ENCODE results near the gene MLANA.

Gene MLANA

DNA sequence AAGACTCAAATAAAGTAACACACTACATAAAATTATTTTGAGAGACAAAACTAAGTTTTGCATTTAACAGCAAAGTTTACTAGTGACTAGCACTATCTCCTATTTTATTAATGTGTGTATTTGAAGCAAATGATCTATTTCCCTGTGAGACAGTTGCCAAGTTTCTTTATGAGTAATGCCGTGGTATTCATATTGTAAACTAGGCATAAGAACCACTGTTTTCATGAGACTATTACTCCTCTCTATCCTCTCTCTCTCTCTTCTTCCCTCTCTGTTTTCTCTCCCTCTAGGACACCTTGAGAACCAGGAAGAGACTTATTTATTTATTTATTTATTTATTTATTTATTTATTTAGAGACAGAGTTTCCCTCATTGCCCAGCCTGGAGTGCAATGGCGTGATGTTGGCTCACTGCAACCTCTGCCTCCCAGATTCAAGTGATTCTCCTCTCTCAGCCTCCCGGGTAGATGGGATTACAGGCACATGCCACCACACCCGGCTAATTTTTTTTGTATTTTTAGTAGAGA, 61.1 kb downstream of the MLANA start:
- H3K4me3 ChIP-seq (ENCODE audit: low read length): no peak overlapping the region
- TF ChIP-seq, protein P1, sequence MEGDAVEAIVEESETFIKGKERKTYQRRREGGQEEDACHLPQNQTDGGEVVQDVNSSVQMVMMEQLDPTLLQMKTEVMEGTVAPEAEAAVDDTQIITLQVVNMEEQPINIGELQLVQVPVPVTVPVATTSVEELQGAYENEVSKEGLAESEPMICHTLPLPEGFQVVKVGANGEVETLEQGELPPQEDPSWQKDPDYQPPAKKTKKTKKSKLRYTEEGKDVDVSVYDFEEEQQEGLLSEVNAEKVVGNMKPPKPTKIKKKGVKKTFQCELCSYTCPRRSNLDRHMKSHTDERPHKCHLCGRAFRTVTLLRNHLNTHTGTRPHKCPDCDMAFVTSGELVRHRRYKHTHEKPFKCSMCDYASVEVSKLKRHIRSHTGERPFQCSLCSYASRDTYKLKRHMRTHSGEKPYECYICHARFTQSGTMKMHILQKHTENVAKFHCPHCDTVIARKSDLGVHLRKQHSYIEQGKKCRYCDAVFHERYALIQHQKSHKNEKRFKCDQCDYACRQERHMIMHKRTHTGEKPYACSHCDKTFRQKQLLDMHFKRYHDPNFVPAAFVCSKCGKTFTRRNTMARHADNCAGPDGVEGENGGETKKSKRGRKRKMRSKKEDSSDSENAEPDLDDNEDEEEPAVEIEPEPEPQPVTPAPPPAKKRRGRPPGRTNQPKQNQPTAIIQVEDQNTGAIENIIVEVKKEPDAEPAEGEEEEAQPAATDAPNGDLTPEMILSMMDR (conservative IDR thresholded peaks at IDR 0.05; ENCODE audit: low read length): no peak
- DNase-seq (ENCODE audit: low read depth): peak; percentile 30

DNA sequence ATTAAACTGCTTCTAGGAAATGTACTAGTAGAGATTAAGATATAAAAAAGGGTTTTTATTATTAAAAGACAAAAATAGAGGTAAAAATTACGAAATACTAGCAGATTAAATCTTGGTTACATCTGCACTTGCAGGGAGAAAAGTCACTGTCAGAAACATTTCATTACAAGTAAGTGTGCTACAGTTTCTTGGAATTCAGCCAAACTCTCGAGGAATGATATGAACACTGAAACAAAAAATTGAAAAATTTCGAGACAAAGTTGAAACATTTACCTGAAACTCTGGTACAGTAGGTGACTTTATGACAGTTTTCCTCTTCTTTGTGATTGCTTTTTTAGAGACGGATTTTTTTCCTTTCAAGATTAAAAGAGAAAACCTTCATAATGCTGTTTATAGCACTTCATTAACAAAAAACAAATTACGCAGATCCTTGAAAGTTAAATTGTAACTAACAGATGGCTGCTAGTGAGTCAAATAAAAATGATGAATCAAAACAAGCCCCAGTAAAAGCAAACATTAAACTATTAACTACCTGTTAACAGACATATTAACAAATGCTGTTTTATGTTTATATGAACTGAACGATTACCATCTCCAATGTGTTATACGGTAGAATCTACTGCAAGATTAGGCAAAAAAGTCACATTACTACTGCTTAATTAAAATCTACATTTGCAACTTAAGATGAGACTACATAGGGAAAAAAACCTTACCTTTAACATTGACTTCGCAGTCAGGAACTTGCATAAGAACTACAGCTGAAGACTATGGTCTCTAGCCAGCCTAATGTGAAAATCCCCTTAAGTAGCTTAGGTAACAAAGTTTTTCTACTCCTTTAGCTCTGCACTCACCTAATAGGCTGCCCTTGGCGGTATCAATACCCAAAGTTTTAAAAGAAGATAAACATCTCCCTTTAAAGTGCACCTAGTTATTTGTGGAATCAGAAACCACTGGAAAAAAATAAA, 63.3 kb downstream of the MLANA start:
- H3K4me3 ChIP-seq (ENCODE audit: low read length): no peak overlapping the region
- TF ChIP-seq, protein P1 (conservative IDR thresholded peaks at IDR 0.05; ENCODE audit: low read length): no peak
- no peak for DNase-seq (ENCODE audit: low read depth)

DNA sequence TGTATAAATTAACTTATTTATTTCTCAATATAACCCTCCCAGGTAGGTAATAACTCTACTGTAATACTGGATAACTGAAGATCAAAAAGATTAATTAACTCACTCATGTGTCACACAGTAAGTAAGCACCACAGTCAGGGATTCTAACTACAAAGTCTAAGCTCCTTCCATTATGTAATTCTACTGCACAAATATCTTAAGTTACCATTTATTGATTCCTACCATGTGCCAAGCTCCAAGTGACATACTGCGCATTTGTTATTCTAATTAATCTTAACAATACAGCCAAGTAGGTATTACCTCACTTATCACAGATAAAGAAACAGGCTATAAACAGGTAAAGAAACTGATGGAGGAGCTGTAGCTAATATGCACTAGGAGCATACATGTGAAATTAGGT, 66.5 kb downstream of the MLANA start:
- no peak overlapping the region for H3K4me3 ChIP-seq (ENCODE audit: low read length)
- DNase-seq (ENCODE audit: low read depth): no peak
- TF ChIP-seq, protein P1 (conservative IDR thresholded peaks at IDR 0.05; ENCODE audit: low read length): no peak

DNA sequence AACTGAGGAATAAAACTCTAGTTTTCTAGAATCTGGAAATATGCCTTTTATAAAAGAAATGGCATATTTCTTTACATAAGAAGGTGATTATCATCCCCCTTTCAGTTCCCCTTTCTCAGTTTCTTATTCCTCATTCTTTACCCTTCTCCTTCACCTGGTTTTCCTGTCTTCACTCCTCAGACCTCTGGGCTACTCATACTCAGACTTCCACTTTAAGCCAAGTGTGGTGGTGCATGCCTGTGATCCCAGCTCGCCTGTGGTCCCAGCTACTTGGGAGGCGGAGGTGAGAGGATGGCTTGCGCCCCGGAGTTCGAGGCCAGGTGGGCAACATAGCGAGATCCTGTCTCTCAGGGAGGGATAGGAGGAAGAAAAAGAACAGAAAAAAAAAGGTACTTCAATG, 67.6 kb downstream of the MLANA start:
- DNase-seq (ENCODE audit: low read depth): no peak
- no peak overlapping the region for H3K4me3 ChIP-seq (ENCODE audit: low read length)
- TF ChIP-seq, protein P1 (conservative IDR thresholded peaks at IDR 0.05; ENCODE audit: low read length): no peak

Data from AG10803 (cell line).